Mesendoderm (in vitro differentiated cells): ENCODE results near the gene TTF1.

Experiments used
- DNase-seq: peaks from one replicate; pipeline ENCODE4 v3.0.0; 2013
- H2AK5ac ChIP-seq: 2 replicates; pipeline ENCODE4 v1.6.1; 2013; ENCODE audit warnings: low read length, inconsistent platforms
- H2BK120ac ChIP-seq: 2 replicates; pipeline ENCODE4 v1.6.1; 2013; ENCODE audit warnings: low read depth, mild to moderate bottlenecking, low read length, moderate library complexity, mixed read lengths
- H2BK15ac ChIP-seq: replicated peaks from 2 replicates; pipeline ENCODE4 v1.6.1; 2013; ENCODE audit warnings: low read depth, mild to moderate bottlenecking, moderate library complexity
- H2BK5ac ChIP-seq: 2 replicates; pipeline ENCODE4 v1.6.1; 2013; ENCODE audit warnings: low read length, inconsistent platforms
- H3K18ac ChIP-seq: 2 replicates; pipeline ENCODE4 v1.6.1; 2013; ENCODE audit warnings: mild to moderate bottlenecking, low read length, mixed read lengths
- H3K23ac ChIP-seq: one replicate; pipeline ENCODE4 v1.6.1; 2013; ENCODE audit warnings: low read length
- H3K27ac ChIP-seq: 2 replicates; pipeline ENCODE4 v1.5.1; 2013; ENCODE audit warnings: low read depth, mild to moderate bottlenecking, inconsistent platforms, low read length, moderate library complexity
- H3K27me3 ChIP-seq: 2 replicates; pipeline ENCODE4 v1.6.1; 2013; ENCODE audit warnings: low read length, control low read depth, mild to moderate bottlenecking, inconsistent platforms; ENCODE audit not compliant: insufficient read depth, poor library complexity
- H3K36me3 ChIP-seq: 2 replicates; pipeline ENCODE4 v1.6.1; 2013; ENCODE audit warnings: low read length, inconsistent platforms; ENCODE audit not compliant: control insufficient read depth, insufficient read depth
- H3K4ac ChIP-seq: one replicate; pipeline ENCODE4 v1.6.1; 2013; ENCODE audit warnings: low read depth, mild to moderate bottlenecking, low read length, moderate library complexity
- H3K4me1 ChIP-seq: 2 replicates; pipeline ENCODE4 v1.6.1; 2013; ENCODE audit warnings: low read depth, low read length, inconsistent platforms; ENCODE audit not compliant: control insufficient read depth
- H3K4me2 ChIP-seq: 2 replicates; pipeline ENCODE4 v1.6.1; 2013; ENCODE audit warnings: low read length
- H3K4me3 ChIP-seq: 2 replicates; pipeline ENCODE4 v1.5.1; 2013; ENCODE audit warnings: mild to moderate bottlenecking, low read length
- H3K56ac ChIP-seq: one replicate; pipeline ENCODE4 v1.6.1; 2013; ENCODE audit warnings: low read length
- H3K79me1 ChIP-seq: 2 replicates; pipeline ENCODE4 v1.6.1; 2013; ENCODE audit warnings: low read length, inconsistent platforms
- H3K79me2 ChIP-seq: 2 replicates; pipeline ENCODE4 v1.6.1; 2013; ENCODE audit warnings: mild to moderate bottlenecking, low read length; ENCODE audit not compliant: control insufficient read depth, insufficient read depth
- H3K9ac ChIP-seq: 2 replicates; pipeline ENCODE4 v1.6.1; 2013; ENCODE audit warnings: low read length, inconsistent platforms
- H4K5ac ChIP-seq: one replicate; pipeline ENCODE4 v1.6.1; 2013; ENCODE audit warnings: low read length
- H4K8ac ChIP-seq: one replicate; pipeline ENCODE4 v1.6.1; 2013; ENCODE audit warnings: low read depth, mild to moderate bottlenecking, control low read depth, low read length, moderate library complexity
- WGBS: extraction: QIAGEN DNeasy Blood & Tissue Kit; methylation state at CpG from one replicate; pipeline ENCODE4 v1.1.7; 2013; ENCODE audit warnings: low lambda C conversion rate, missing lambda C conversion rate; ENCODE audit not compliant: insufficient coverage; ENCODE audit errors: extremely low coverage; 5-methylcytosine and 5-hydroxymethylcytosine counted together

TTF1 gene

DNA sequence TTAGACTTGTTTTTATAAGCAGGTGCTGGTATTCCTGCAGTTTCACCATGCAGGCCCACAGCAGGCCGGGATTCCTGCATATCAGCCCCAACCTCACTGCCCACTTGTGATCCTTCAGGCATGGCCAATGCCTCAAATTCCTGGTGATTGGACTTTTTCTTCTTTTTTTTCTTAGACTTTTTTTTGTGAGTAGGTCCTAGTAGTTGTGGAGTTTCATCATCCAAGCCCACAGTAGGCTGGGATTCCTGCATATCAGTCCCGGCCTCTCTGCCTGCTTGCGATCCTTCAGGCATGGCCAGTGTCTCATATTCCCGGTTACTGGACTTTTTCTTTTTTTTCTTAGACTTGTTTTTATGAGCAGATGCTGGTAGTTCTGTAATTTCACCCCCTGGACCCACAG lies 4.8 kb downstream of the TTF1 start:
- Histone ChIP-seq H3K4me3 (no peak overlapping the region), H3K23ac (no peak overlapping the region), H2BK120ac (no peak overlapping the region), H3K36me3 (peaks cover 7% of the 10 kb centered on the region), H4K5ac (no peak overlapping the region), H3K79me2 (peaks cover 15% of the 10 kb centered on the region), H3K4me1 (peaks cover 4% of the 10 kb centered on the region), H2BK15ac (no peak overlapping the region), H3K4ac (no peak overlapping the region), H3K18ac (no peak overlapping the region), H3K4me2 (no peak overlapping the region), H3K56ac (no peak overlapping the region), H3K27ac (no peak overlapping the region), H3K9ac (no peak overlapping the region), H3K27me3 (no peaks in the 10 kb centered on the region), H3K79me1 (peaks cover 12% of the 10 kb centered on the region), H4K8ac (no peak overlapping the region), H2AK5ac (no peak overlapping the region), H2BK5ac (no peak overlapping the region)
- peak; percentile 42 for DNase-seq
- no CpG with 5 or more reads among the region's 4 CpGs for WGBS

DNA sequence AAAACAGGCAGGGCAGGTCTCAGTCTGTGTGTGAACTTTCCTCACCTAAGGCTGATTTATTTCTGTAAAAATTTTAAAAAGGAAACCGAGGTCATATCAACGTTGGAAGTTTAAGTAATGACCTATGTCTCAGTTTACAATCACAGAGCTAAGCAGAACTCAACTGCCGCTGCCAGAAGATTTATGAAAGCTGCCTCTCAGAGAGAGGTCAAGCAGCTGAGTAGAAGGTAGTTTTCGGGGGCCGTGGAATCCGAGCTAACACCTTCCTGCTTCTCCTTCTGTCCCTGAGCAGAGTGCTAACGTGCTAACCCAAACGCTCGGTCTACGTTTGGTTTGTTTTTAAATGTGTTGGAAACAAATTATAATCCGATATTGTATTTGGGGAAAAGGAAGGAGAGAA lies 11.1 kb downstream of the TTF1 start:
- Histone ChIP-seq H3K4ac (no peak overlapping the region), H3K27ac (no peak overlapping the region), H3K36me3 (peaks cover 25% of the 10 kb centered on the region), H3K9ac (no peak overlapping the region), H4K8ac (no peak overlapping the region), H3K18ac (no peak overlapping the region), H3K79me2 (no peaks in the 10 kb centered on the region), H2BK15ac (no peak overlapping the region), H2BK5ac (no peak overlapping the region), H3K23ac (no peak overlapping the region), H3K56ac (no peak overlapping the region), H4K5ac (no peak overlapping the region), H3K4me1 (no peaks in the 10 kb centered on the region), H2AK5ac (no peak overlapping the region), H3K4me2 (no peak overlapping the region), H3K27me3 (no peaks in the 10 kb centered on the region), H3K79me1 (no peaks in the 10 kb centered on the region), H2BK120ac (no peak overlapping the region), H3K4me3 (no peak overlapping the region)
- DNase-seq = no peak
- WGBS = no CpG with 5 or more reads among the region's 11 CpGs

DNA sequence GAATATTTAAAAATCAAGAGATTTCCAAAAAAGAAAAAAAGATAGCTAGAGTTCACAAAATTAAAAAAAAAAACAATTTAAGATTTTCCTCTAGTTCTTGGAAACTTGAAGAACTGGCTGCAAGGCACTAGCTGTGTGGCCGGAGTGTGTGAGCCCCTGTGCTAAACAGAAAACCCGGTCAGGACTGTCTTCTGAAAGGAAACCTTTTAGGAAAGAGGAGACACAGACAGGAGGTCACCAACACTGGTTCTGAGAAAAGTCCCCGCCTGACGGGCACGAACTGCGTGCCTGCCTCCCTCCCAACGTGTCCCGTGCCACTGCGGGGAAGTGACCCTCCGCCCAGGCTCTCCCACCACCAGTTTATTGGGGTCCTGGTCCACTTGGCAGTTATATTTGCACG lies 15.2 kb downstream of the TTF1 start:
- peaks cover 36% of the 10 kb centered on the region for H3K36me3 ChIP-seq
- H4K8ac ChIP-seq = no peak overlapping the region
- no peak overlapping the region for H3K23ac ChIP-seq
- no peak for DNase-seq
- no peaks in the 10 kb centered on the region for H3K79me2 ChIP-seq
- H3K4me2 ChIP-seq = no peak overlapping the region
- no peak overlapping the region for H3K4me3 ChIP-seq
- H2BK120ac ChIP-seq = no peak overlapping the region
- H3K27ac ChIP-seq = no peak overlapping the region
- H3K56ac ChIP-seq = no peak overlapping the region
- no peak overlapping the region for H2AK5ac ChIP-seq
- no peak overlapping the region for H3K9ac ChIP-seq
- no peak overlapping the region for H2BK5ac ChIP-seq
- H3K18ac ChIP-seq = no peak overlapping the region
- no peak overlapping the region for H4K5ac ChIP-seq
- H2BK15ac ChIP-seq = no peak overlapping the region
- no peaks in the 10 kb centered on the region for H3K79me1 ChIP-seq
- WGBS = no CpG with 5 or more reads among the region's 11 CpGs
- H3K4ac ChIP-seq = no peak overlapping the region
- H3K27me3 ChIP-seq = no peaks in the 10 kb centered on the region
- no peaks in the 10 kb centered on the region for H3K4me1 ChIP-seq

DNA sequence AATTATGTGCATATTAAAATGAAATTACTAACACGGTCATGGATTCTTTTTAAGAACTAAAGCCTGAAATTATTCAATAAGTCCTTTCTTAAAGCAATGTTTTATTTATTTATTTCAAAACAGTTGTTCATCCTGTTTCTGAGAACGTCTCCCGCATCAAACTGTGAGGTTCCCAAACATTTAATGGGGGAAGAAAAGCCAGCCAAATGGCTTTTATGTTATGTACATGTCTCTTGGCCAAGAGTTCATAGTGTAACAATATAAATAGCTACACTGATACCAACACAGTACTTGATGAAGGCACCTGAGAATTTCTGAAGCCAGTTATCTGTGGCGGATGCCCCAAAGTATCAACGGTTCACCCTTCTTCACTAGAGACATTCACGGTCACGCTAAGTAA lies 15.7 kb downstream of the TTF1 start:
- no peak overlapping the region for H2AK5ac ChIP-seq
- no CpG with 5 or more reads among the region's 7 CpGs for WGBS
- H3K79me1 ChIP-seq = no peaks in the 10 kb centered on the region
- no peak overlapping the region for H3K18ac ChIP-seq
- H3K79me2 ChIP-seq = no peaks in the 10 kb centered on the region
- DNase-seq = no peak
- no peak overlapping the region for H4K8ac ChIP-seq
- no peak overlapping the region for H2BK120ac ChIP-seq
- no peak overlapping the region for H3K27ac ChIP-seq
- no peak overlapping the region for H3K23ac ChIP-seq
- H2BK5ac ChIP-seq = no peak overlapping the region
- H3K4ac ChIP-seq = no peak overlapping the region
- H3K27me3 ChIP-seq = no peaks in the 10 kb centered on the region
- H3K4me3 ChIP-seq = no peak overlapping the region
- H3K4me2 ChIP-seq = no peak overlapping the region
- no peak overlapping the region for H4K5ac ChIP-seq
- no peak overlapping the region for H2BK15ac ChIP-seq
- no peak overlapping the region for H3K56ac ChIP-seq
- H3K36me3 ChIP-seq = peaks cover 32% of the 10 kb centered on the region
- H3K9ac ChIP-seq = no peak overlapping the region
- H3K4me1 ChIP-seq = no peaks in the 10 kb centered on the region

DNA sequence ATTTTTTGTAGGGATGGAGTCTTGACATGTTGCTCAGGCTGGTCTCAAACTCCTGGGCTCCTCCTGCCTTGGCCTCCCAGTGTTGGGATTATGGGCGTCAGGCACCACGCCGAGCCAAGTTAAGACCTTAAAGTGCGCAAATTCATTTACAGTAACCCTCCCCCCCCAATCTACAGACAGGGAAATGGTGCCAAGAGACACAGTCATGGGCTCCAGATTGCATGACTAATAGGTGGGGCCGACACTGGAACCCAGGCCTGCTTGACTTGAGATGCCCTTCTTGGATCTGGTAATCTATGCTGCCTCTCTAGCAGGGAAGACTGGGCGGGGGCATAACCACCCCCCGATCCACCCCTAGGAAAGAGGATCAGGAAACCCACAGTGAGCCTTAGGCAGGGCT lies 19.5 kb downstream of the TTF1 start:
- peaks cover 27% of the 10 kb centered on the region for H3K36me3 ChIP-seq
- no CpG with 5 or more reads among the region's 7 CpGs for WGBS
- DNase-seq = no peak
- H3K27ac ChIP-seq = no peak overlapping the region
- H3K79me2 ChIP-seq = no peaks in the 10 kb centered on the region
- H3K18ac ChIP-seq = no peak overlapping the region
- H2BK15ac ChIP-seq = no peak overlapping the region
- no peak overlapping the region for H3K4me3 ChIP-seq
- no peaks in the 10 kb centered on the region for H3K79me1 ChIP-seq
- H2AK5ac ChIP-seq = no peak overlapping the region
- H3K23ac ChIP-seq = no peak overlapping the region
- no peak overlapping the region for H2BK5ac ChIP-seq
- no peak overlapping the region for H3K9ac ChIP-seq
- no peaks in the 10 kb centered on the region for H3K4me1 ChIP-seq
- H3K56ac ChIP-seq = no peak overlapping the region
- H3K27me3 ChIP-seq = no peaks in the 10 kb centered on the region
- no peak overlapping the region for H4K8ac ChIP-seq
- no peak overlapping the region for H3K4ac ChIP-seq
- H4K5ac ChIP-seq = no peak overlapping the region
- H2BK120ac ChIP-seq = no peak overlapping the region
- no peak overlapping the region for H3K4me2 ChIP-seq

DNA sequence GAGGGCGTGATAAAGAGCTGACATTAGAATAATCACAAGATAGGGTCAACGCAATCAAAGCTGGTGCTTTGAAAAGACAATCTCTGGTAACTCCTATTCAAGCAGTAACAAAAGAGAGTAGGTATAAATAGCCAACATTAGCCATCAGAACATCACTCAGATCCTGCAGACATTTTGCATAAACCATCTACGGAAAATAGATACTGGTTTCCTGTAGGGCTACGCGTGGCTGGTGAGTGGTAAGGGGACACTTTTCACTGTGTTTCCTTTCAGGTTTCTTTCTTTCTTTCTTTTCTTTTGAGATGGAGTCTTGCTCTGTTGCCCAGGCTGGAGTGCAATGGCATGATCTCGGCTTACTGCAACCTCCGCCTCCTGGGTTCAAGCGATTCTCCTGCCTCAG lies 22.3 kb downstream of the TTF1 start:
- Histone ChIP-seq H3K36me3 (peaks cover 14% of the 10 kb centered on the region), H2BK120ac (no peak overlapping the region)

More for the DNA sequence above, 22.3 kb downstream of the TTF1 start:
- no peak overlapping the region for H3K4ac ChIP-seq
- no peak overlapping the region for H3K4me2 ChIP-seq
- no peak overlapping the region for H3K9ac ChIP-seq
- H3K27me3 ChIP-seq = no peaks in the 10 kb centered on the region
- H3K27ac ChIP-seq = no peak overlapping the region
- DNase-seq = no peak
- no peak overlapping the region for H4K5ac ChIP-seq
- H2AK5ac ChIP-seq = no peak overlapping the region
- H2BK15ac ChIP-seq = no peak overlapping the region
- no peak overlapping the region for H3K18ac ChIP-seq
- no peak overlapping the region for H3K56ac ChIP-seq
- no CpG with 5 or more reads among the region's 8 CpGs for WGBS
- no peak overlapping the region for H3K4me3 ChIP-seq
- H3K4me1 ChIP-seq = no peaks in the 10 kb centered on the region
- H2BK5ac ChIP-seq = no peak overlapping the region
- no peaks in the 10 kb centered on the region for H3K79me1 ChIP-seq
- no peak overlapping the region for H4K8ac ChIP-seq
- H3K23ac ChIP-seq = no peak overlapping the region
- no peaks in the 10 kb centered on the region for H3K79me2 ChIP-seq
